ENCODE measurements around the gene BMPR2.

DNA sequence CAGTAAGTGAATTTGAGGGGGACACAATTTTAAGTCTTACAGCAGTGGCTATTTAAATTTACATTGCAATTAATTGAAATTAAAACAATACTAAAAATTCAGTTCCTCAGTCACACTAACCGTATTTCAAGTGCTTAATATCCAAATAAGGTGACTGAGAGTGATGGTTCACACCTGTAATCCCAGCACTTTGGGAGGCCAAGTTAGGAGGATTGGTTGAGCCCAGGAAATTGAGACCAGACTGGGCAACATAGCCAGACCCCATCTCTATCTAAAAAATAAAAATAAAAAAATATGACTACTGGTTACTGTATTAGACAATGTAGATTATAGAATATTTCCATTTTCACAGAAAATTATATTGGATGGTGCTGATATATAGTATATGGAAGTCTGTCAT, 79.0 kb downstream of the BMPR2 start:
- TF ChIP-seq EZH2 (IDR thresholded peaks at IDR 0.05; ENCODE audit: low read length, missing control alignments), result no peak
- TF ChIP-seq, protein P1, sequence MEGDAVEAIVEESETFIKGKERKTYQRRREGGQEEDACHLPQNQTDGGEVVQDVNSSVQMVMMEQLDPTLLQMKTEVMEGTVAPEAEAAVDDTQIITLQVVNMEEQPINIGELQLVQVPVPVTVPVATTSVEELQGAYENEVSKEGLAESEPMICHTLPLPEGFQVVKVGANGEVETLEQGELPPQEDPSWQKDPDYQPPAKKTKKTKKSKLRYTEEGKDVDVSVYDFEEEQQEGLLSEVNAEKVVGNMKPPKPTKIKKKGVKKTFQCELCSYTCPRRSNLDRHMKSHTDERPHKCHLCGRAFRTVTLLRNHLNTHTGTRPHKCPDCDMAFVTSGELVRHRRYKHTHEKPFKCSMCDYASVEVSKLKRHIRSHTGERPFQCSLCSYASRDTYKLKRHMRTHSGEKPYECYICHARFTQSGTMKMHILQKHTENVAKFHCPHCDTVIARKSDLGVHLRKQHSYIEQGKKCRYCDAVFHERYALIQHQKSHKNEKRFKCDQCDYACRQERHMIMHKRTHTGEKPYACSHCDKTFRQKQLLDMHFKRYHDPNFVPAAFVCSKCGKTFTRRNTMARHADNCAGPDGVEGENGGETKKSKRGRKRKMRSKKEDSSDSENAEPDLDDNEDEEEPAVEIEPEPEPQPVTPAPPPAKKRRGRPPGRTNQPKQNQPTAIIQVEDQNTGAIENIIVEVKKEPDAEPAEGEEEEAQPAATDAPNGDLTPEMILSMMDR (conservative IDR thresholded peaks at IDR 0.05 in 1 of 2, IDR thresholded peaks at IDR 0.05 in 1 of 2; ENCODE audit: low read depth in 1 of 2, low read length in 2 of 2), result no peak
